Retinal pigment epithelial cell (primary cell): Measurements from ENCODE around the gene QKI.

Experiments used
- DNase-seq: peaks from one replicate; pipeline ENCODE4 v3.0.0-alpha.2; 2010; ENCODE audit warnings: low read depth
- H3K4me3 ChIP-seq: 2 replicates; pipeline ENCODE4 v1.5.1; 2011; ENCODE audit warnings: mild to moderate bottlenecking, low read length, control low read depth, moderate library complexity
- CTCF ChIP-seq: conservative IDR thresholded peaks from 2 replicates; pipeline ENCODE4 v1.5.1; 2011; ENCODE audit warnings: low read depth, low read length, control low read depth, inconsistent platforms

Gene QKI

GRCh38 chr6:163501026-163501425 lies 86.5 kb downstream of the QKI start:
- H3K4me3 ChIP-seq = no peak overlapping the region
- no peak for TF ChIP-seq CTCF
- DNase-seq = no peak

DNA sequence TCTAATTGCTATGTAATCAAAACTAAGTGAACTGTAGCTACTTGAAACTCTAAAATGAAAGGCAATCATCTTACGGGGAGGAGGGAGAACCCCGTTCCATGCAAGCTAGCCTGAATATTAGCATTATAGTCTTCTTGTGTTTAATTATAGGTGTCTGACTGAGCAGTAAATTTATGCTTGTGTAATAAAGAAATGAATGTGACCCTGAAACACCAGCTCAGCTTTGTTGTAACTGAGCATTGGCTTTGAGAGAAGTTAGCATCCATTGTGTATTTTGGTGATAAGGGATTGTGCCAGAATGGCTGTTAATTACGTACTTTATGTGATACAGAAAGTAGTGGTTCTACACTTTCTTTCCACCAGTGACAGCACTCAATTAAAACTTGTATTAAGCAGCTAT lies 86.9 kb downstream of the QKI start:
- H3K4me3 ChIP-seq = no peak overlapping the region
- no peak for TF ChIP-seq CTCF
- DNase-seq = no peak

GRCh38 chr6:163504984-163505640 lies 90.6 kb downstream of the QKI start:
- TF ChIP-seq CTCF = no peak
- DNase-seq = no peak
- H3K4me3 ChIP-seq = no peak overlapping the region

DNA sequence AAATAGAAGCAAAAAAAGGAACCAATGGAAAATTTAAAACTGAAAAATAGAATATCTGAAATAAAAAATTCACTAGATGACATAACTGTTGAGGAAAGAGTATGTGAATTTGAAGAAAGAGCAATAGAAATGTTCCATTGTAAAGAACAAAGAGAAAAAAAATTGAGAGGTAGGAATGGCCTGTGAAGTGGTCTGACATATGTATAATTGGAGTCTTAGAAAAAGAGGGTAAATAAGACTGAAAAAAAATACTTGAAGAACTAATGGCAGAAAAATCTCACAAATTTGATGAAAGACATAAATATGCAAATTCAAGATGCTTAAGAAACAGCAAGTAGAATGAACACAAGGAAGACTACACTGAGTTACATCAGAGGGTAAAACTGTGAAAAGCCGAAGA lies 93.4 kb downstream of the QKI start:
- H3K4me3 ChIP-seq = no peak overlapping the region
- no peak for DNase-seq
- TF ChIP-seq CTCF = no peak

DNA sequence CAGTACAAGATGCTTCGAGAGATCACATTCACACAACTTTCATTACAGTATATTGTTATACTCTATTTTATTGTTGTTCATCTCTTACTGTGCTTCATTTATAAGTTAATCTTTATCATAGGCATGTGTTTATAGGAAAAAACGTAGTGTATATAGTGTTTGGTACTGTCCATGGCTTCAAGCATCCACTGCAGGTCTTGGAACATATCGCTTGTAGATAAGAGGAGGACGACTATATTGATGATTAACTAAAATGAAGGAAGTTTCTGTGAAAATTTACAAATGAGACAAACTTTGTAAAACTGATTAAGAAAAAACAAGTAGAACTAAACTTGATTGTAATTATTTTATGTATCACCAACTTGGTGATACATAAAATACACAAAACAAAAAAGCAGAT lies 98.5 kb downstream of the QKI start:
- DNase-seq = no peak
- no peak for TF ChIP-seq CTCF
- no peak overlapping the region for H3K4me3 ChIP-seq

DNA sequence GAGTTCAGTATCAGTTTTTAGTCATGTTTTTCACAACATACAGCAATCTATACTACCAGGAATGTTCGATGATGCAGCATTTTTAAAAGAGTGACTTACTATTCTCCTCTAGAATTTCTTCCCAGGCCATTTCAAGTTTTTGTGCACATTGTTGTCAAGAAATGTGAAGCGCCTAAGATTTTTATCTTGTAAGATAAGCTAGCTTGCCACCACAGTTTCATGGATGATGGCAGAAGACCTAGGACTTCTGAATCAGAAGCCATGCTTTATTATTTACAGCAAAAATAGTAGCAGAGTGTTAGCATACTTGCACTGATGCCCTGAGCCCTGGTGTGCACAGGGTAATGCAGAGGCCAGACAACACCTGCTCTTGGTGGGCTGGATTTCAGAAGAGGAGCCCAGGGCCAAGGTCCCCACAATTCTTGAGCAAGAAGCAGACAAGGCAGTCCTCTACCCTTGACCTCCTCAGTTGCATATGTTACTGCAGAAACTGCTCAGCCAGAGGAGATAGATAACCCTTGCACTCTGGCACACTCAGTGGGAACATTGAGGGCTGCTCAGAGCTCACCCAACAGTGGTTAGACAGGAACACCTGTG lies 99.2 kb downstream of the QKI start:
- no peak for TF ChIP-seq CTCF
- no peak for DNase-seq
- no peak overlapping the region for H3K4me3 ChIP-seq

DNA sequence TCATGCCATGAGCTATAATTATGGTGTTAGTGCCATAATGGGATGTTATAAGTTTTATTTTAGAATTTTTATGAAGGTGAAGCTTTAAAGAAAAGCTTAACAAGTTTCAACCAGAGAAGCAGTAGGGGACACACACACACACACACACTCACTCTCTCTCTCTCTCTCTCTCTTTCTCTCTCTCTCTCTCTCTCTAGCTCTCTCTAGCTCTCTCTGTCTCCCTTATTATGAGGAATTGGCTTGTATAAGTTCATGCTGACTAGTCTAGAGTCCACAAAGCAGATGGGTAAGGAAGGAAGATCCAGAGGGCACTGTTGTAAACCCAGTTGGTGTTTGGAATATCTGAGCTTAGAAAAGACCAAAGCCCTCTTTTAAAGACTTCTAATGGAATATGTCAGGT lies 102.4 kb downstream of the QKI start:
- no peak for TF ChIP-seq CTCF
- DNase-seq = no peak
- no peak overlapping the region for H3K4me3 ChIP-seq
